GM21529 (cell line): ENCODE measurements around the gene USP28.
"Not testable (repeated sequence)": the region's sequence is repeated elsewhere in the genome, so short reads cannot be mapped to it uniquely, and the experiment has no call there.

Experiments used
- ATAC-seq: cut with Tn5 transposase; IDR thresholded peaks from one replicate; pipeline ENCODE4 v1.9.1; 2021; ENCODE audit not compliant: unreplicated experiment

USP28 gene

DNA sequence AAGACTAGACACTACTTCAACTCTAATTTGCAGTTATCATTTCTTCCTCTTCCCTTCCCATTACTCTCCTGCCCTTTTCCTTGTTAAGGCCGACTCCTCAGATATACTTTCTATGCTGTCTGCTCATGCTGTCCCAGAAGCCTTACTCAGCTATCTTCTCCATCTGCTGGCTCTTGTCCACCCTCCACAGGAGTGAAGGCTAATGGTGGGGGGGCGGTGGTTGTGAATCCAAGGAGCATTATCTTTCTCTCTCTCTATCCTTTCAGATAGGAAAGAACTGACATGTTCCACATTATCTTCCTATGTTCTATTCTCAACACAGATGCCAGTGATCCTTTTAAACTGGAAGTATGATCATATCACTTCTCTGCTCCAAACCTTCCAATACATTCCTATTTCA, 37.4 kb downstream of the USP28 start:
- no peak for ATAC-seq

GRCh38 chr11:113835306-113835705, 40.1 kb downstream of the USP28 start:
- ATAC-seq: no peak

DNA sequence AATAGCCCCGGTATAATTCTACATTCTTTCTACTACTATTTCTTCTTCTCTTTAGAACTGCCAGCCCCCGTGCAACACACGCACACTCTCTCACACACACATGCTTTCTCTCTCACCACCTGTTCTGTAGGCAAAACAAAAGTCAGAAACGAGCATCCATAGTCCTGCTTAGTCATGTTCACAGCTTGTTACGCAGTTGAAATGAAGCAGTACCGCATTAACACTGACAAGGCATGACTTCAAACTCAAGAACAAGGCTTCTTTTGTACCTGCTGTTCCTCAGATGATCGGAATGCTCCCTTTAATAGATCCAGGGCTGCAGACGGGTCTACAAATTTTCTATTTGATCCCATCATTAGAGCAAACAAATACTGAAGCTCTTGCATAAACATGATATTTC, 42.2 kb downstream of the USP28 start:
- no peak for ATAC-seq

DNA sequence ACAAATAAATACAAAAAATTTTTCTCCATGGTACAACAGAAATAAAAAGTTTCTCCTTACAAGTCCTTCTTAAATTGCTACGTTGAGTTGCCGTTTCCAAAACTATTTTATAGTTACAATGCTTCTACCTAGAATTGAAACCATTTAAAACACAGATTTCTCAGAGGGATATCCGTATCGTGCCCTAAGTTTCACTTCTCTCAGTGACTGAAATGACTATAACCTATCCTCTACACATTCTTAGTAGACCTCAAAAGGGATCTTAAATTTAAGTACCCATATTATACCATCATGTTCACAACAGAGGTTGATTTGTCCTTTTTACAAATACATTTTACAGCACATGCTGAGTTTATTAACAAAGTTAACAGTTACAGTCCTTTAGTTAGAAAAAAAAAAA, 44.1 kb downstream of the USP28 start:
- ATAC-seq: peak; percentile 99

- ATAC-seq: no peak
Observed at GRCh38 chr11:113829751-113830150, 45.6 kb downstream of the USP28 start.

- no peak for ATAC-seq
Observed at GRCh38 chr11:113828191-113828590, 47.2 kb downstream of the USP28 start.

- ATAC-seq: no peak
Observed at GRCh38 chr11:113827477-113827876, 47.9 kb downstream of the USP28 start.

DNA sequence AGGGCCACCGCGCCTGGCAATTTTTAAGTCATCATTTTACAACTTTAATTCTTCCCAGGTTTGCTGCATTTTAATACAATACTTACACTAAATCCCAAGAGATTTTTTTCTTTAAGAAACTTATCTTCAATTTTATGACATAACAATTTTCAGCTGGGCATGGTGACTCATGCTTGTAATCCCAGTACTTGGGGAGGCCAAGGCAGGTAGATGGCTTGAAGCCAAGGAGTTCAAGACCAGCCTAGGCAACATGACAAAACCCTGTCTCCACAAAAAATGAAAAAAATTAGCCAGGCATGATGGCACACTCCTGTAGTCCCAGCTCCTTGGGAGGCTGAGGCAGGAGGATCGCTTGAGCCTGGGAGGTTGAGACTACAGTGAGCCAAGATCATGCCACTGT, 56.9 kb downstream of the USP28 start:
- no peak for ATAC-seq

GRCh38 chr11:113817626-113818025, 57.7 kb downstream of the USP28 start:
- ATAC-seq: no peak

DNA sequence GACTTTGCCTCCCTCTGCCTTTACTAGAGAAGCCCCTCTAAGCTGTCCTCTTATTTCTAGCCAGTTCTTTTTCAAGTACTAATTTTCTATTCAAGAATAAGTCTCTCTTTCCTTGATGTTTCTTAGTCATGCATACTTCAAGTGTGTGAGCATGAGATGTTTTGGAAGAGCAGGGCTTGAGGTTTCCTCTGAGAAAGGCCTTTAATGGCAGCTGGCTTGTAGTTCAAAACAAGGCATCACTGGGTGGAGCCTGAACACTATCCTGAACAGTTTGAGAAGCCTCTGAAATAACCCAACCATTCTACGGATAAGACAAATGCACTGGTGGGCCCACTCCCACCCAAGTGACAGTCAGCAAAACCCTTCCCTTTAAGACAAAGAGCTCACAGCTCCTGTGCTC, 58.2 kb downstream of the USP28 start:
- no peak for ATAC-seq

GRCh38 chr11:113814181-113814580, 61.2 kb downstream of the USP28 start:
- ATAC-seq: no peak

- ATAC-seq: no peak
Observed at GRCh38 chr11:113808931-113809330, 66.4 kb downstream of the USP28 start.

DNA sequence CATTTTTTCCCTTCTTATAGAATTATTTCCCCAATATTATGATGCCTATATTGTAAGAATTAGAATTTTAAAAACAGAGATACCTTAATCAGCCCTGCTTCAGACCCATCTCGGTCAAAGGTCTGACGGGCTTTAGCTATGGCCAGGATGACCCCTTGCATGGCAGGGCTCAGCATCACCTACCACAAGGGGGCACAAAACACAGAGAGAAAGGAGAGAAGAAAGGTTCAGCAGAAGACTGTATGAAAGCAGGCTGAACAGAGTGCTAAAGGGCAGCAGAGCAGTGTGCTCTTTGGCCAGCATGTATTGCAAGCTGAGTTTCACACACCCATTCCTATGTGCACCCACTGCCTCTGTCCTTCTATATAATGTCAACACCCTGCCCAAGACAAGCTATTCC, 69.0 kb downstream of the USP28 start:
- ATAC-seq: peak; percentile 59

DNA sequence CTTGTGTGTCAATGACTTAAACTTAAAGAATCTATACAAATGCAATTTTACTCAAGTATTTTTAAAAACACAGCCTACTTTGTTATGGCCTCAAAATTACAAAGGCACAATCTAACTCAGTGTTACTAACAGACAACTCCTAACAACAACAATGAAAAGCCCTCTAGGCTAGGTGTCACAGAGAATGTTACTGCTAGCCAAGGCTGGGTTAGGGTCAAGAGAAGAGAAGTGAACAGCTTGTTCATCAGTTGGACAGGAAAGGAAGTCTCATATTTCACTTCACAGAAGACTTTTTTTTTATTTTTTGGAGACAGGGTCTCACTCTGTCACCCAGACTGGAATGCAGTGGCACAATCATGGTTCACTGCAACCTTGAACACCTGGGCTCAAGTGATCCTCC, 69.7 kb downstream of the USP28 start:
- no peak for ATAC-seq

DNA sequence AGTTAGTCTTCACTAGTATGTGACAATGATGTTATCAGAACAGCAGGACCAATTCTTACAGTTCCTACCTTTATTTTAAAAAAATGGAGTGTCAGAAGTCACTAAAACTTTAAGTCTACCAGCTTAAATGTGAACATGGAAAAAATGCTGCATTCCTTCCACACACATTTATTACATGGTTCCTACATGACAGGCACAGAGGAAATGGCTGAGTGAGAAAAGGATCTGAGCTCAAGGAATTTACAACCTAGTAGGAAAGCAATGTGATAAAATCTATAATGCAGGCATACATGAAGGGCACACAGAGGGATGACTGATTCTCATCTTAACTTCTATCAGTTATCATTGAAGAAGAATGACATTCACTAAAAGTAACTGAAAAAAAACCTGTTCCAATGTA, 72.8 kb downstream of the USP28 start:
- ATAC-seq: no peak

GRCh38 chr11:113796663-113797259, 78.6 kb downstream of the USP28 start:
- ATAC-seq: peak; percentile 73

DNA sequence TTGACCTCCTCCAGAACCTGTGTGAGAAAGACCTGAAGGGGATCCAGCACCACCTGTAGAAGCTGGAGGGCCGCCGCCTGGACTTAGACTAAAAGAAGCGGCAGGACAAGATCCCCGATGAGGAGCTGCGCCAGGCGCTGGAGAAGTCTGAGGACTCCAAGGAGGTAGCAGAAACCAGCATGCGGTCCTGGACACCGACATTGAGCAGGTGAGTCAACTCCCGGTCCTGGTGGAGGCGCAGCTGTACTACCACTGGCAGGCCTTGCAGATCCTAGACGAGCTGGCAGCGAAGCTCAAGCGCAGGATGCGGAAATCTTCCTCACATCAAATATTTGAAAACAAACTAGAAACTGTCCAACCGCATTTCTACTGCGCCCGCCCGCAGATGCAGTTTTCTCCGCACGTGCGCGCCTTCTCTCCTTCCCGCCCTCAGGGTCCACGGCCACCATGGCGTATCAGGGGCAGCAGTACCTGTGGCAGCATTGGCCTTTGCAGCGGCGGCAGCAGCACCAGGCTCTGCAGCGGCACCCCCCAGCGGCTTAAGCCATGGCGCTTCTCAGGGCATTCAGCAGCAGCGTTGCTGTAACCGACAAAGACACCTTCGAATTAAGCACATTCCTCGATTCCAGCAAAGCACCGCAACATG, 85.6 kb downstream of the USP28 start:
- ATAC-seq: no peak

GRCh38 chr11:113789016-113789415, 86.4 kb downstream of the USP28 start:
- not testable (repeated sequence) for ATAC-seq

GRCh38 chr11:113782134-113782533, 93.2 kb downstream of the USP28 start:
- ATAC-seq: no peak

- ATAC-seq: no peak
Observed at GRCh38 chr11:113781682-113782081, 93.7 kb downstream of the USP28 start.

- no peak for ATAC-seq
Observed at GRCh38 chr11:113779496-113779895, 95.9 kb downstream of the USP28 start, which contains the start of gene CLDN25. TSS of gene CLDN25 (plus strand) at chr11:113779796. CDS start at chr11:113779796, 0 bp downstream.

- ATAC-seq: no peak
Observed at GRCh38 chr11:113778111-113778910, 97.1 kb downstream of the USP28 start.
